KMS-11 (cell line): ENCODE data around the gene TMA7.
A peak's percentile ranks its signal among the peaks of the same experiment; 100 is the strongest.

Experiments used
- H2AFZ ChIP-seq: fragments of 200-600 bp; sonication (generic); 2 replicates; pipeline ENCODE4 v1.6.1; 2016; ENCODE audit warnings: antibody characterized with exemption, mixed run types, low read depth
- H3K27ac ChIP-seq: fragments of 200-600 bp; sonication (generic); 2 replicates; pipeline ENCODE4 v1.6.1; 2016; ENCODE audit warnings: mild to moderate bottlenecking, mixed run types
- H3K27me3 ChIP-seq: fragments of 200-600 bp; sonication (generic); 2 replicates; pipeline ENCODE4 v1.6.1; 2017; ENCODE audit warnings: mild to moderate bottlenecking, low read depth, mixed run types, moderate library complexity; ENCODE audit not compliant: insufficient read depth
- H3K36me3 ChIP-seq: fragments of 200-600 bp; sonication (generic); 2 replicates; pipeline ENCODE4 v1.6.1; 2017; ENCODE audit warnings: mild to moderate bottlenecking, mixed run types; ENCODE audit not compliant: insufficient read depth
- H3K4me1 ChIP-seq: fragments of 200-600 bp; sonication (generic); 2 replicates; pipeline ENCODE4 v1.6.1; 2016; ENCODE audit warnings: mild to moderate bottlenecking, low read depth, mixed run types; ENCODE audit not compliant: poor library complexity, severe bottlenecking
- H3K4me2 ChIP-seq: fragments of 200-600 bp; sonication (generic); 2 replicates; pipeline ENCODE4 v1.7.0; 2016; ENCODE audit warnings: mild to moderate bottlenecking, mixed run types
- H3K4me3 ChIP-seq: fragments of 200-600 bp; sonication (generic); IDR thresholded peaks from 2 replicates; pipeline ENCODE4 v1.6.1; 2017; ENCODE audit warnings: low read depth, low read length, mixed read lengths; ENCODE audit not compliant: insufficient read depth
- H3K79me2 ChIP-seq: fragments of 200-600 bp; sonication (generic); 2 replicates; pipeline ENCODE4 v1.6.1; 2016; ENCODE audit warnings: low read depth, mixed run types; ENCODE audit not compliant: insufficient read depth
- H3K9ac ChIP-seq: fragments of 200-600 bp; sonication (generic); 2 replicates; pipeline ENCODE4 v1.6.1; 2016; ENCODE audit warnings: mild to moderate bottlenecking, mixed run types
- H4K20me1 ChIP-seq: fragments of 200-600 bp; sonication (generic); 2 replicates; pipeline ENCODE4 v1.6.1; 2016; ENCODE audit warnings: mild to moderate bottlenecking, mixed run types; ENCODE audit not compliant: insufficient read depth
- CTCF ChIP-seq: fragments of 200-600 bp; sonication (generic); conservative IDR thresholded peaks from 2 replicates; pipeline ENCODE4 v1.6.1; 2017; ENCODE audit warnings: low read depth, mild to moderate bottlenecking, antibody characterized with exemption, low read length, moderate library complexity, mixed read lengths

Gene TMA7

DNA sequence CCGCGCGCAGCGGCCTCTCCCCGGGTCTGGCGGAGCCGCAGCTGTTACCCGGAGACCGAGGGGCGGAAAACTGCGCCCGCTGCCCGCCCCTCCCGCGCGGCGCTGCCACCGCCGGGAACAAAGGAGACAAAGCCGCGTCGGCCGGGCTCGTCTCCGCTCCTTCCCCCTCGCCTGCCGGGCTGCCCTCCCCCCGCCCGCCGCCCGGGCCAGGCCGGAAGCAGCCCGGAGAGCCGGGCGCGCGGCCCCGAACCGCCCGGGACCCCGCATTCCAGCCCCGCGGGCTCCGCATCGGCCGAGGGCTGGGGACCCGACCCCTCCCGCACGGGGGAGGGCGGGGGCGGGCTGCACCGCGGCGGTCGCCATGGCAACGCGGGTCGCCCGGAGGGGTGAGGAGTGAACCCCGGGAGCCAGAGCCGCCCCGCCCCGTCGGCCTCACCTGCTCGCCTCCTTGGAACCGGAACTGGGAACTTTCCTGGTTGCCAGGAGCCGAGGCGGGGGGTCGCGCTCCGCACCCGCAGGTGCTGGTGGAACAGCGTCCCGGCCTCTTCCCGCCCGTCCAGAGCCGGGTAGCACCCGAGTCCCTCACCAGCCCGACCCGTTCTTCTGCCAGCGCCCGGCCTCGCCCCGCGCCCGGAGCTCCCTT lies 10.6 kb upstream of the TMA7 start:
- H2AFZ ChIP-seq = peak overlapping the region; percentile 67
- peaks cover 4% of the 10 kb centered on the region for H3K4me1 ChIP-seq
- no peak for TF ChIP-seq CTCF
- no peaks in the 10 kb centered on the region for H3K79me2 ChIP-seq
- peak overlapping the region; percentile 48; the same call in 1 of the 2 replicates for H3K4me2 ChIP-seq
- H3K4me3 ChIP-seq = peak overlapping the region; percentile 28
- no peaks in the 10 kb centered on the region for H4K20me1 ChIP-seq
- H3K27ac ChIP-seq = no peak overlapping the region
- peak overlapping the region; percentile 30; the same call in 1 of the 2 replicates for H3K9ac ChIP-seq
- H3K36me3 ChIP-seq = no peaks in the 10 kb centered on the region
- H3K27me3 ChIP-seq = no peaks in the 10 kb centered on the region

GRCh38 chr3:48429960-48430707 lies 9.9 kb upstream of the TMA7 start, which contains the start of gene PLXNB1:
Gene PLXNB1, minus strand, starts transcription at chr3:48430086. Its CDS starts 5,475 bp downstream, at chr3:48424611.
- Histone ChIP-seq H3K36me3 (no peaks in the 10 kb centered on the region), H3K27me3 (no peaks in the 10 kb centered on the region), H3K9ac (peak within 1 kb of the TSS; percentile 30; the same call in 1 of the 2 replicates), H3K79me2 (no peaks in the 10 kb centered on the region), H3K4me2 (peak within 1 kb of the TSS; percentile 48; the same call in 1 of the 2 replicates), H3K4me1 (peaks cover 4% of the 10 kb centered on the region), H3K27ac (no peak within 1 kb of the TSS), H4K20me1 (no peaks in the 10 kb centered on the region), H3K4me3 (peak within 1 kb of the TSS; percentile 28), H2AFZ (peak within 1 kb of the TSS; percentile 67)
- no peak for TF ChIP-seq CTCF

DNA sequence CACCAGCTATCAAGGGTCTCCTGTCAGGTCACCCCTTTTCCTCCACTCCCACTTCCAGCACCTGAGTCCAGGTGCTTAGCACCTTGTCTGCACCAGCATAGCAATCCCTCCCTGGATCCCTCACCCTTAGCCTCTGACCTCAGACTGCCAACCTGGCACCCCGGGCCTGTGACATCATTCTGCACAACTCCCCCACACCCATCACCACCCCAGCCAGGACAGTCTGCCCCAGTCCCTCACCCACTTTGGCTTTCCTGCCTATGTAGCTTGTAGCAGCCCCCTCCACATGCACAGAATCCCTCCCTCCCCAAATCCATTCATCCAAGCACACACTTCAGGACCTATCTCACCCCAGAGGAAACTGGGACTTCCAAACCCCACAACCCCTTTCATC lies 9.4 kb upstream of the TMA7 start:
- Histone ChIP-seq H3K4me3 (no peak overlapping the region), H3K4me1 (peaks cover 8% of the 10 kb centered on the region), H3K27ac (no peak overlapping the region), H4K20me1 (no peaks in the 10 kb centered on the region), H2AFZ (no peak overlapping the region), H3K4me2 (no peak overlapping the region), H3K79me2 (no peaks in the 10 kb centered on the region), H3K27me3 (no peaks in the 10 kb centered on the region), H3K9ac (no peak overlapping the region), H3K36me3 (no peaks in the 10 kb centered on the region)
- TF ChIP-seq CTCF = no peak

DNA sequence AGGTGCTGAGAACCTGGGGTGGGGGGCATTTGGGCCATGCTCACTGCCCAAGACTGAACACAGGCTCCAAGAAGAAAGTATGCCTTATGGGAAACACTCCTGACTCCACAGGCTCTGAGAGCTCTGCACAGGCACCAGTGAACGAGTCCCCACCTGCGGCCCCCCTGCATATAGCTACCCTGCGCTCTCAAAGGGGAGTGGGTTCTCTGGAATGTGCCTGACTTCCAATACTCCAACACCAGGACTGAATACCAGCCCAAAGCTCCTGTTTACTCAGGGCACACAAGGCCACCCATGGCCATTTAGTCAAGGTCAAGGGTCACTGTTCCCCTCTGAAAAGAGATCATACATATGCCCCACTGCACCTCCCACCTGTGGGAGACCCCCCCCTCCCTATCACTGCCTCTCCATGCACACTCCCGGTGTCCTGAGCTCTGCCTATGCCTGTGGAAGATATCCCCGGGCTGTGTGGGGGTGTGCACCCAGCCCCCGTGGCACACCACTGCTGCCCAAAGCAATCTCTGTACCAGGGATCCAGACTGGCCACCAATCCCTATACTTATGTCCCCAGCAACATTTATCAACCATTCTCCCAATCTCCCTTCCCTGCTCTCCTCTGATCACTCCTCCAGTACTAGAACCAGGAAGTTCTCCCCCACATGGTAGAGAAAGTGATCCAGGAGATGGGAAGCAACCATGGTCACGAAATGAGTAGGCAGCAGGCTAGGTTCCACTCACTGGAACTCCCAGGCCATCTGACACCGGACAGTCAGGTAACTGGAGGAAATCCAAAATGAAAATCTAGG lies 8.6 kb upstream of the TMA7 start:
- no peaks in the 10 kb centered on the region for H3K79me2 ChIP-seq
- H4K20me1 ChIP-seq = no peaks in the 10 kb centered on the region
- no peak overlapping the region for H3K9ac ChIP-seq
- TF ChIP-seq CTCF = no peak
- H3K4me2 ChIP-seq = no peak overlapping the region
- no peaks in the 10 kb centered on the region for H3K36me3 ChIP-seq
- H3K4me1 ChIP-seq = peaks cover 13% of the 10 kb centered on the region
- H3K27me3 ChIP-seq = no peaks in the 10 kb centered on the region
- no peak overlapping the region for H3K27ac ChIP-seq
- no peak overlapping the region for H3K4me3 ChIP-seq
- no peak overlapping the region for H2AFZ ChIP-seq
